Measurements from ENCODE around the gene DNM1L.

DNM1L gene

DNA sequence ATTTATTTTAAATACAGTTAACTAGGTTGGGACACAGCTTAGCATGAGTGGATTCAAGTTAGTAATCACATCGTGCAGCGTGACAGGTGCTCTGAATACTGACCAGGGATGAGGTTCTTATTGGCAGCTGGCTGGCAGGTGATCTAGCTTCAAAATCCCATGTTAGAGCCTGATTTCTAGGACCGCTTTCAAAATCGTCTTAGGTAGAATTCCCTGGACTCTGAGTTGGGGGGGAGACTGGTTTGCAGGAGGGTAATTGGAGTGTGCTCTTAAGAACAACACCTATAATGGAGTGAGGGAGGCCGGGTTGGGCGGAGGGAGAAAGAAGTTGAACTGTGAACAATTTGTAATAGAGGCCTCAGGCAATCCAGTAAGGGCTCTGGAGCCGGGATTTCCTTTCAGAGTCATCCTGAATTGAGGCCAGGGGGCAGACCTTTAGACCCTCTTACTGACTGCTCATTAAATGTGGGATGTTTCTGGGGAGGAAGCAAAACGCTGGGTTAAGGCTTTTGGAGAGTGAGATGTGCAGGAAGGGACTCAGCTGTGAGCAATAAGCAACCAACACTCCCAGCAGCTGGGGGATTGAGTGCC lies 77.5 kb downstream of the DNM1L start:
- no peak for DNase-seq (ENCODE audit: low spot score)

DNA sequence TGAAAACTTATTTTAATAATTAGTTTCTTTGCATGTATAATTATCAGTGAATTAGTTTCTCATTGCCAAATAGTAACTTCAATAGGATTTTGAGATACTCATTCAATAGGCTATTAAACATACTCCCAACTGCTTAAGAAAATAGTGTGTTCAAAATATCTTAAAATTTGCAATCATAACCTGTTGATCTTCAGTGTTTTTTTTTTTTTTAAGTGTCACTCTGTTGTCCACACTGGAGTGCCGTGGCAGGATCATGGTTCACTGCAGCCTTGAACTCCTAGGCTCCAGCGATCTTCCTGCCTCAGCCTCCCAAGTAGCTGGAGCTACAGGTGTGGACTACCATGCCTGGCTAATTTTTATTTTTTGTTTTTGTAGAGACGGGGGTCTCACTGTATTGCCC lies 78.1 kb downstream of the DNM1L start:
- no peak for DNase-seq (ENCODE audit: low spot score)

DNA sequence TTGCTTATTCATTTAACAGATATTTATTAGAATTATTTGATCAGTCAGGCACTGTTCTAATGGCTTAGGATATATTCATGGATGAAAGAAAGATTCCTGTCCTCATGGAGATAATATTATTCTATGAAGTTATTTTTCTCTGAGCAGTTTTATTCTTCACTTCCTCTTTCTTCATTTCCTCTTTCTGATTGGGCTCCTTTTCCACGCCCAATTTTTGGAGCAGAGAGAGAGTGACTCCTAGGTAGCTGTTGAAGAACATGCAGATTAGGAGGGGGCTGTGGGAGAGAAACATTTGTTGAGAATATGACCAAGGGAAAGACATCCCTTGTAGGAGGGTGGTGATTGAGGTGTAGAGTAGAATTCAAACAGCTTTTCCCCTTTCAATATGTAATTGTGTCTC lies 82.6 kb downstream of the DNM1L start:
- DNase-seq (ENCODE audit: low spot score), result no peak

DNA sequence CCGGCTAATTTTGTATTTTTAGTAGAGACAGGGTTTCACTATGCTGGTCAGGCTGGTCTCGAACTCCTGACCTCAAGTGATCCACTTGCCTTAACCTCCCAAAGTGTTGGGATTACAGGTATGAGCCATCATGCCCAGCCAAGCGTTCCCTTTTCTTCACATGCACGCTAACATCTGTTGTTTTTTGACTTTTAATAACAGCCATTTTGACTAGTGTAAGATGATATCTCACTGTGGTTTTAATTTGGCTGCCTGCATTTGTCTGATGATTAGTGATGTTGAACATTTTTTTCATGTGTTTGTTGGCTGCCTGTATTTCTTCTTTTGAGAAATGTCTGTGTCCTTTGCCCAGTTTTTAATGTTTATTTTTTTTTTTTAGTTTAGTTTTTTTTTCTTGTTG lies 86.8 kb downstream of the DNM1L start:
- DNase-seq (ENCODE audit: low spot score), result no peak

- no peak for DNase-seq (ENCODE audit: low spot score)
These were observed 89.4 kb downstream of the DNM1L start for GRCh38 chr12:32768518-32768917.

- no peak for DNase-seq (ENCODE audit: low spot score)
These were observed 91.0 kb downstream of the DNM1L start for GRCh38 chr12:32770141-32770540.

- no peak for DNase-seq (ENCODE audit: low spot score)
These were observed 94.6 kb downstream of the DNM1L start for GRCh38 chr12:32773691-32774090.

DNA sequence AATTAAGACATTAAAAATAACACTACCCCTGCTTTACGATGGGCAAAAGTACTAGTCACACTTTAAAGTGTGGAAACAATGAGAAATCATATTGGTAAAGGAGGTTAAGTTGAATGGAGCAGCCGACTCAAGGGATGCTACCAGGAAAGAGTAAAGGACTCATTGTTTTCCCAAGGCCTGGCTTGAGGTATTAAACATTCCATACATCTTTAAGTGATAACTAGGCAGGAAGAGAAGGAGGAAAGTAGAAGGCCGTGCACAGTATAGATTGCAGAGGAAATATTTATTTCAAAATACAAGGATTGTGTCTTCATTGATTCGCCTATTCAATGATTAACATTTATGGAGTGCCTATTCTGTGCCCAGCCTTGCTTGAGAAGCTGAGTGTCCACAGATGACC lies 97.2 kb downstream of the DNM1L start:
- DNase-seq (ENCODE audit: low spot score), result no peak

- DNase-seq (ENCODE audit: low spot score), result no peak
These were observed 98.1 kb downstream of the DNM1L start for GRCh38 chr12:32777159-32777558.

DNA sequence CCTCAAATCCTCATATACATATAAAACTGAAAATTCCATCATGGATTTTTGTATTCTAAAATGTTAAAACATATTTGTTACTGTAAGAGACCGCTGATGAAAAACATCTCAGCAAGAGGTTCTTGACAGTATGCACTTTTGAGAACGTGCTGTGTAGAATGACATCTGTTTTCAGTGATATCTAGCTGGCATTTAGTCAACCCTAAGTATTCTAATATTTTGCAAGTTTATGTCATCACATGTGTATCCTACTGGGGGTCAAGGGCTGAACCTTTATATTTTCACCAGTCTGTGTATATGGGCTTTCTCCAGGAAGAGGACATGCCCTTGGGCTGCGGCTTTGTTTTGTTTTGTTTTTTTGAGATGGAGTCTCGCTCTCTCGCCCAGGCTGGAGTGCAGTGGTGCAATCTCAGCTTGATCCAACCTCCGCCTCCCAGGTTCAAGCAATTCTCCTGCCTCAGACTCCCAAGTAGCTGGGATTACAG lies 98.6 kb downstream of the DNM1L start:
- no peak for DNase-seq (ENCODE audit: low spot score)

DNA sequence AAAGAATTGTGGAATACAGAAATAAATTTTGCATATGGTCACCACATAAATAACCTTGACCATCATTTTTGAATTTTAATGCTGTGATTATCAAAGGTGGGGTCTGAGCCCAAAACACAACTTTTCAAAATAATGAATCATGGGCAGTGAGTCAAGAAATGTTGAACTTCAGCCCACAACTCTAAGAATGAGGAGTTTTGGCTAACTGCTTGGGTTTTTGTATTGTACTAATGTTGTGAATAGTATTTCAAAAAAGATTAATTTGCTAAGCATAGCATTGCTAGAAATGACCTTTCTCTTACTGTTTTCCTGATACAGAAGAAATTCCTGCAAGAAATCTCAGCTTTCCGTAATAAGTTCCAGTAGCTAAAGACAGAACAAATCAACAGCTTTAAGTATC lies 101.0 kb downstream of the DNM1L start:
- no peak for DNase-seq (ENCODE audit: low spot score)

DNA sequence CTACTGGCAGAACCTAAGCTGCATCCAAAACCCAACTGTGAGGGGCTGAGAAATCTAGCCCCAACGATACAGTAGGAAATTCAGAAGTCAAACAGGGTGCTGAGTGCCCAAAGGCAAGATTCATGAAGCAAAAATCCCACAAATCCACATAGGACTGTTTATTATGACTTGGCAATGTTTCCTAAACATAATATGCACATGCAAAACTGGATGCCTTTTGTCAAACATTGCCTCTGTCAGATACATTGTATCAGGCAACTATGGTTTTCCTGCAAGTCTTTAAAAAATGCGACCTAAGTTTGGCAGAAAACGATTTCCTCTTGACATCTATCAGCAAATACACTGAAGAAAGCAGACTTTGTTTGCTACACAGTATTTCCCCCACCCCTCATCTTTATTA lies 103.9 kb downstream of the DNM1L start:
- no peak for DNase-seq (ENCODE audit: low spot score)

DNA sequence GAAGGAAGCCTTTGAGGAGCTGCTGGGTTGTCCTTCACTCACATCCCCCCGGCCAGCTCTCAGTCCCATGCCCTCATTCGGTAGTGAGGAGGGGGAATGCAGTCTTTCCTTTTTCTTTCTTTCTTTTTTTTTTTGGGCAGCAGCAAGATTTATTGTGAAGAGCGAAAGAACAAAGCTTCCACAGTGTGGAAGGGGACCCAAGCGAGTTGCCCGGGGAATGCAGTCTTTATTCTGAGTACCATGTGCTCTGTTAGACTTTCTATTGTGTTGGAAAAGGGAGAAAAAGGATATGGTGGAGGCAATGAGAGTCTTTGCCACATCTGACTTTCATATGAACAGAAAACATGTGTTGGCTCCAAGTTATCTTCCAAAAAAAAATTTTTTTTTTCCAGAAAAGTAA lies 106.5 kb downstream of the DNM1L start:
- no peak for DNase-seq (ENCODE audit: low spot score)

DNA sequence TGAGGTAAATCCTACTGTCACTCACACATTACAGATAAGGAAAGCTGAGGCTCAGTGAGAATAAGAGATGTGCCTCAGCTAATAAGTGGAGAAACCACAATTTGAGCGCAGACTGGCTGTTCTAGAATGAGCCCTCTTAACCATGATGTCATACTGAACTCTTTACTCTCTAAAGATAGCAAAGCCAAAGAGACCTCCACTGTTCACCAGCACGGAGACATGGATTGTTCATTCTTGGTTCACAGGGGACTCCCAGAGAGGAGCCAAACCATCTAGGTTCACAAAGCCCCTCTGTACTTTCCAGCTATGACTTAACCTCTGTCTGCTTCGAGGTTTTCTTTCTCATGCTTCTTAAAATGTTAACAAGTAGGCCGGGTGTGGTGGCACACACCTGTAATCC lies 109.3 kb downstream of the DNM1L start:
- no peak for DNase-seq (ENCODE audit: low spot score)

DNA sequence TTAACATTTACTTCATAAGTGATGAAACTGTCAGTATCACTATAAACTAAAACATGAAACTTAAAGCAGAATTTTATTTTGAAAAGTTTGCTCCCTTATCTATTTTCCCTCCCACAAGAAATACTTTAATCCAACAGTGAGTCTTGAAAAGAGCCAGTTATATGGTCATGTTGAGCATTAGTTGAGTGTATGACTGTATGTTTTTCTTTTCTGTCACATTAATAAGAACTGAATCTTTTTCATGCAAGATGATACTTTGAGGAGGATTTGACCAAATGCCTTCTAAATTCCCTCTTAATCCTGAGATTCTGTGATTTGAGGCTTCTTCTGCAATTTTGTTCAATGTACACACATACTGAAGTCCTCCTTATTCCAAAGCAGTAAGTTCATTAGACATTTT lies 110.3 kb downstream of the DNM1L start:
- no peak for DNase-seq (ENCODE audit: low spot score)

GRCh38 chr12:32789916-32790315 lies 110.8 kb downstream of the DNM1L start:
- no peak for DNase-seq (ENCODE audit: low spot score)

DNA sequence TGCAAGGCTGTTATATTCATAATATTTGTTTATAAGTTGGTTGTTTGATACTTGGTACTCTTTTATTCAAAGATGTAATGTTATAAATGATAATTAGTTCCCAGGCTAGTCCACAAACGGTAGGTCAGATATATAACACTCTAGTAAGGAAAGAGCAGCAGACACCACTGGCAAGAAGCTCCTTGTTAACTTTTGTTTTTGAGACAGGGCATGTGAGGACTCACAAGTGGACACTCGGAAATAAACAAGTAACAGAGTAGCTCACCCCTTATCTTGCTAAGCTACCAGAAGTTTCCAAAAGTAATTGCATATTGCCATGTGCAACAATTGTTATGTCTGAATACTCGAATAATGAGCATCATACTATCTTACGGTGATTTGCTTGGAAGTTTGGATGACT lies 115.2 kb downstream of the DNM1L start:
- DNase-seq (ENCODE audit: low spot score), result no peak
